Omental fat pad (tissue), 4 donors: ENCODE results near the gene AP1G2. TPM values are rescaled to one million over a fixed set of nuclear protein-coding genes. Genes with fewer than 3 reads are reported as not detected.
"Not testable (repeated sequence)": the region's sequence is repeated elsewhere in the genome, so short reads cannot be mapped to it uniquely, and the experiment has no call there.

Experiments
- ATAC-seq: fragments of 150-250 bp; one replicate; pipeline ENCODE4 v1.9.1; 2016; ENCODE audit warnings: mild to moderate bottlenecking, moderate library complexity; ENCODE audit not compliant: low FRiP score
- DNase-seq: peaks from one replicate; pipeline ENCODE4 v3.0.0-alpha.2; 2019; ENCODE audit warnings: low spot score
- total RNA-seq, 4 donors: library from RNA; depleted of rRNA; stranded (reverse); fragments of >200 nt; gene quantifications; one replicate each; pipeline ENCODE4 v1.1.0, GENCODE V29; 2016
- TF ChIP-seq, protein P1 (sequence below), 3 donors: fragments of 450-650 bp; IDR thresholded peaks; one replicate each; pipeline ENCODE4 v1.5.1; 2016 to 2017; ENCODE audit warnings: antibody characterized with exemption in 3 of 3, mild to moderate bottlenecking in 3 of 3, moderate library complexity in 2 of 3

Gene AP1G2
- total RNA-seq, 4 donors from 2014 or later, result 49.5 to 72.9 (median 58.0) TPM

DNA sequence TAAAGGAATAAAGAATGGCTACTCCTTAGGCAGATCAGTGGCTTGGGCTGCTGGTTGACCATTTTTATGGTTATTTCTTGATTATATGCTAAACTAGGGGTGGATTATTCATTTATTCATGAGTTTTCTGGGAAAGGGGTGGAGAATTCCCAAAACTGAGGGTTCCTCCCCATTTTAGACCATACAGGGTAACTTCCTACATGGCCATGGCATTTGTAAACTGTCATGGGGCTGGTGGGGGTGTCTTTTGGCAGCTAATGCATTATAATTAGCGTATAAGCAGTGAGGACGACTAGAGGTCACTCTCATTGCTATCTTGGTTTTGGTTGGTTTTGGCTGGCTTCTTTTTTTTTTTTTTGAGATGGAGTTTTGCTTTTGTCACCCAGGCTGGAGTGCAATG, 36.6 kb upstream of the AP1G2 start:
- ATAC-seq (no peak), DNase-seq (no peak)
- TF ChIP-seq, protein P1, sequence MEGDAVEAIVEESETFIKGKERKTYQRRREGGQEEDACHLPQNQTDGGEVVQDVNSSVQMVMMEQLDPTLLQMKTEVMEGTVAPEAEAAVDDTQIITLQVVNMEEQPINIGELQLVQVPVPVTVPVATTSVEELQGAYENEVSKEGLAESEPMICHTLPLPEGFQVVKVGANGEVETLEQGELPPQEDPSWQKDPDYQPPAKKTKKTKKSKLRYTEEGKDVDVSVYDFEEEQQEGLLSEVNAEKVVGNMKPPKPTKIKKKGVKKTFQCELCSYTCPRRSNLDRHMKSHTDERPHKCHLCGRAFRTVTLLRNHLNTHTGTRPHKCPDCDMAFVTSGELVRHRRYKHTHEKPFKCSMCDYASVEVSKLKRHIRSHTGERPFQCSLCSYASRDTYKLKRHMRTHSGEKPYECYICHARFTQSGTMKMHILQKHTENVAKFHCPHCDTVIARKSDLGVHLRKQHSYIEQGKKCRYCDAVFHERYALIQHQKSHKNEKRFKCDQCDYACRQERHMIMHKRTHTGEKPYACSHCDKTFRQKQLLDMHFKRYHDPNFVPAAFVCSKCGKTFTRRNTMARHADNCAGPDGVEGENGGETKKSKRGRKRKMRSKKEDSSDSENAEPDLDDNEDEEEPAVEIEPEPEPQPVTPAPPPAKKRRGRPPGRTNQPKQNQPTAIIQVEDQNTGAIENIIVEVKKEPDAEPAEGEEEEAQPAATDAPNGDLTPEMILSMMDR (IDR thresholded peaks at IDR 0.05), result no peak

DNA sequence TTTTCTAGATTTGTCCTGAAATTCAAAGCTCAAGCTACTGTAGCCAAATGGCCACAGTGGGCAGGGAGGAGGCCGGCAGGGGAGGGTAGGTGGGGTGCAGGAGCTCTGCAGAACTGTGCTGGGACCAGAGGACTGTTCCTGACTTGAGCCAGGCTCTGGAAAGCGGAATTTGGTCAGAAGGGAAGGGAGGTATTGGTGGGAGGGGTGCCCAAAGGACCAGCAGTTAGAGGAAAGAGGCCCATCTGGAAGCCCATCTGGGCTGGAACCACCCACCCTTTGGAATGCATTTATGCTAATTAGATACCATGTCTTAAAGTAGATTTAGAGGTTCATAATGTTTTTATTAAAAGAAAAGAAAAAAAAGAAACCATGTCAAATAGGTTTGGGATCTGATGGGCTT, 35.5 kb upstream of the AP1G2 start:
- TF ChIP-seq, protein P1 (IDR thresholded peaks at IDR 0.05), result no peak
- no peak for ATAC-seq
- no peak for DNase-seq

DNA sequence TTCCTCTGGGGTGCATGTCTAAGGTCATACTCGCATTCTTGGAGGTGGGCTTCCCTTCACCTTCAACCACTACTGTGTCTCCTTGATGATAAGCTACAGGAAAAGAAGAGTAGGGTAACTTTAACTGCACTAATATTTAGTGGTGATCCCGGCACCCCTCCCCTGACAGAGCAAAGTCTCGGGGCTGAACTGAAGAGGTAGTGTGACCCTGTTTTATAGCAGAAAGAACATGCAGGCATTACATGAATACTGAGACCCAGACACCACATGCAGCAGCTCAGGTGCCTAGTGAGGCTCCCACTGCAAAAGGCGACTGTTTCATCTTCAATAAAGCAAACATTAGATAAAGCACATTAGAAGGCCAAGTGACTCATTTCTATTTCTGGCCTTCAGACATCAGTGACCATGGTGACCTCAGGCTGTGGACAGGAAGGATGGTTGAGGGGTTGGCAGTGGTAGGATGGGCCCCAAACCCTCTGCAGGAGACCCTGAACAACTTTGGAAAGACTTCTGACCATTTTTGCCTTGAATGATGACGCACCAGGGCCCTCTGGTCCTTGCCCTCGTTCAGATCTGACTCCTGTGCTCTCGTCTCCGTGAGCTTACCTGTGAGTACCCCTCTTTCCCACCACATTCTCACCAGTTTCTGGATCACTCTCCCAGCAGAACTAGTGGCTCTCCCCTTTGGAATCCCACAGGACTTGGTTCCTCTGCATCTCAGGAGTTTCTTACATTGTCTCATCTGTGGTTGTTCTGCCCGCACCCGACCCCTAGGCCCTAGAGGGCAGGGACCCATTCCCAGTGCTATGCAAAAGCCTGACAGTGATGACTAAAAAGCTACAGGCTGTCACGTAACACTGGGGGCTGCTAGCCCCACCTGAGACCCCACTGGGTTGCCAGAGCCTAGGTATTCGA, 34.8 kb upstream of the AP1G2 start:
- DNase-seq (no peak), ATAC-seq (no peak)
- TF ChIP-seq, protein P1 (IDR thresholded peaks at IDR 0.05), result no peak

DNA sequence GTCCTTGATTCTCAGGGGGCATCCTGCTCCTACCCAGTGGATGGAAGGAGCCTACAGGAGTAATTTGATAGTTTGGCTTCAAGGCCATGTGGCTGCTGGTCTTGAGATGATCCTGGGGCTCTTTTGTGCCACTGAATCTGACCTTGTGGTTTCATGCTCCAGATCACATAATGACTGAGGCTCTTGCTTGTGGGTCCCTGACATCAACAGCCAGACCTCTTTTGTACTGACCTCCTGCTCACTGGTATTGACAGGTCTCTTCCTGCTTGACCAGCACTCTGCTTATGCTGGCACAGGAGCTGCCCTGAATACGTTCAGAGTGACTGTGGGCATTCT, 34.2 kb upstream of the AP1G2 start:
- no peak for ATAC-seq
- TF ChIP-seq, protein P1 (IDR thresholded peaks at IDR 0.05), result no peak

DNA sequence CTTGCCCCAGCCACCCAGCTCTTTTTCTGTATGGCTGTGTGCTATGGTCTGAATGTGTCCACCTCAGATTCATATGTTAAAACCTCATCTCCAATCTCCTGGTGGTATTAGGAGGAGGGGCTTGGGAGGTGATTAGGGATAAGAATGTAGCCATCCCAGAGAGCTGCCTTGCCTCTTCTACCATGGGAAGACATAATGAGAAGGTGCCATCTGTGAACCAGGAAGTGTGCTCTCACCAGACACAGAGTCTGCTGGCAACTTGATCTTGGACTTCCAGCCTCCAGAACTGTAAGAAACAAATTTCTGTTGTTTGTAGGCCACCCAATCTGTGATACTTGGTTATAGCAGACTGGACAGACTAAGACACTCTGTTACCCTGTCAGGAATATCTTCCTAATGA, 33.8 kb upstream of the AP1G2 start:
- DNase-seq (no peak), ATAC-seq (no peak)
- TF ChIP-seq, protein P1 (IDR thresholded peaks at IDR 0.05), result no peak

More for the DNA sequence above, 34.2 kb upstream of the AP1G2 start:
- DNase-seq, result no peak

DNA sequence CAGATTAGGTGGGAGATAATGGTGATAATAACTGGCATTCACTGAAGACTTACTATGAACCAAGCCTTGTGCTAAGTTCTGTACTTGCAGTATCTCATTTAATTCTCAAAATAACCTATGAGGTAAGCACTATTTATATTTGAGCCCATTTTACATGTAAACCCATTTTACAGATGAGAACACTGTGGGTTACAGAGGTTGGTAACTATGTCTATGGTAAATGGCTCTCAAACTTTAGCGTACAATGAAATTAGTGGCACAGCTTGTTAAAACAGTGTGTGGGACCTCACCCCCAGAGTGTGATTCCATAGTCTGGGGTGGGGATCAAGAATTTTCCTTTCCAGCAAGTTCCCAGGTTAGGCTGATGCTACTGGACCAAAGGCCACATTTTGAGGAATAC, 33.2 kb upstream of the AP1G2 start:
- no peak for DNase-seq
- TF ChIP-seq, protein P1 (IDR thresholded peaks at IDR 0.05), result no peak
- ATAC-seq, result no peak

DNA sequence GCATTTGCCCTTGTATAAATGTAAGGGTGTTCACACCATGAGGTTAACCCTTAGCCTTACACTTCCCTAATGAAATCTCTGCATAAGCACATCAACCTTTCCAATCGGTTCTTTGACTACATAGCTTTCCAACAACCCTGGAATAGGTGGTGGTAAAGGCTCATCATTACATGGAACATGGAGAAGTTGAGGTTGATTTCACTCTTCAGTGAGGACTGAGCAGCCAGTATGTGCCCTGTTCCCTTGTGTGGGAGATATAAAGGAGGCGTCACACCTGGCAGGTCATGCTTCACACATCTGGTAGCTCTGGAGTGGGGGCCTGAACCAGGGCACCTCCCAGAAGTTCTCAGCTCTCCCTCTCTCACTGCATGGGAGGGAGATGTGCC, 32.7 kb upstream of the AP1G2 start:
- DNase-seq, result no peak
- TF ChIP-seq, protein P1 (IDR thresholded peaks at IDR 0.05), result no peak
- no peak for ATAC-seq

DNA sequence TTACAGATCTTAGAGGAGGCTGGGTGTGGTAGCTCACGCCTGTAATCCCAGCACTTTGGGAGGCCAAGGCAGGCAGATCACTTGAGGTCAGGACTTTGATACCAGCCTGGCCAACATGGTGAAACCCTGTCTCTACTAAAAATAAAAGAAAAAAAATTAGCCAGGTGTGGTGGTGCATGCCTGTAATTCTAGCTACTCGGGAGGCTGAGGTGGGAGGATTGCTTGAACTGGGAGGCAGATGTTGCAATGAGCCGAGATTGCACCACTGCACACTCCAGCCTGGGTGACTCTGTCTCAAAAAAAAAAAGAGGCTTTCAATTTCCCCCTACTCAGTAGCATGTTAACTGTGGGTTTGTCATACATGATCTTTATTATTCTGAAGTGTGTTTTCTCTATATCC, 26.6 kb upstream of the AP1G2 start:
- not testable (repeated sequence) for ATAC-seq

More for the DNA sequence above, 26.6 kb upstream of the AP1G2 start:
- not testable (repeated sequence) for DNase-seq
